NCI-H510A (cell line): ENCODE results near the gene PLP1.
"Not testable (repeated sequence)": the region's sequence is repeated elsewhere in the genome, so short reads cannot be mapped to it uniquely, and the experiment has no call there.

Source experiments
- DNase-seq: peaks from one replicate; lab custom pipeline; 2025; lab: John Stamatoyannopoulos, UW

Gene PLP1, protein sequence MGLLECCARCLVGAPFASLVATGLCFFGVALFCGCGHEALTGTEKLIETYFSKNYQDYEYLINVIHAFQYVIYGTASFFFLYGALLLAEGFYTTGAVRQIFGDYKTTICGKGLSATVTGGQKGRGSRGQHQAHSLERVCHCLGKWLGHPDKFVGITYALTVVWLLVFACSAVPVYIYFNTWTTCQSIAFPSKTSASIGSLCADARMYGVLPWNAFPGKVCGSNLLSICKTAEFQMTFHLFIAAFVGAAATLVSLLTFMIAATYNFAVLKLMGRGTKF

DNA sequence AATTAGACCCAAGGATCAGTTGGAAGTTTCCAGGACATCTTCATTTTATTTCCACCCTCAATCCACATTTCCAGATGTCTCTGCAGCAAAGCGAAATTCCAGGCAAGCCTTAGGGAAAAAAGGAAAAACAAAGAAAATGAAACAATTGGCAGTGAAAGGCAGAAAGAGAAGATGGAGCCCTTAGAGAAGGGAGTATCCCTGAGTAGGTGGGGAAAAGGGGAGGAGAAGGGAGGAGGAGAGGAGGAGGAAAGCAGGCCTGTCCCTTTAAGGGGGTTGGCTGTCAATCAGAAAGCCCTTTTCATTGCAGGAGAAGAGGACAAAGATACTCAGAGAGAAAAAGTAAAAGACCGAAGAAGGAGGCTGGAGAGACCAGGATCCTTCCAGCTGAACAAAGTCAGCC lies at the start of gene PLP1:
Gene PLP1 (plus strand): TSS at position 295 of the 400 bp plus-strand sequence. CDS start 156 bp downstream, outside the sequence.
- DNase-seq, result no peak

DNA sequence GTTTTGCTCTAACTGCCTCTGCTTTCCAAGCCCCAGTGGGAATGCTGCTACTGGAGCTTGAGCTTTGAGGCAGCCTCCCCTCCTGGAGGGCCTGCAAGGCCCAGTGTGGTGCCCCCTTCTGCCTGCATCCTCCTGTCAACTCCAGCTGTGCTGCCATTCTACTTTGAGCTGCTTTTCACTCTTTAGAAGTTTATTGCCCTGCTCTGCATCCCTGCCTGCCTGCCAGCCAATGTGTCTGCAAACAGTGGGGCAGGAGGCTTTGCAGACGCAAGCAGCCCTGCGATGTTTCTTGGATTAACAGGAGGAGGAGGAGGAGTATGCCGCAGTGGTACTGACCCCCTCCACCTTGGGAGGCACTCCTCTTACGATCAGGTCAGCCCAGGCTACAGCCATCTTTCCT lies 49.5 kb upstream of the PLP1 start:
- DNase-seq, result no peak

DNA sequence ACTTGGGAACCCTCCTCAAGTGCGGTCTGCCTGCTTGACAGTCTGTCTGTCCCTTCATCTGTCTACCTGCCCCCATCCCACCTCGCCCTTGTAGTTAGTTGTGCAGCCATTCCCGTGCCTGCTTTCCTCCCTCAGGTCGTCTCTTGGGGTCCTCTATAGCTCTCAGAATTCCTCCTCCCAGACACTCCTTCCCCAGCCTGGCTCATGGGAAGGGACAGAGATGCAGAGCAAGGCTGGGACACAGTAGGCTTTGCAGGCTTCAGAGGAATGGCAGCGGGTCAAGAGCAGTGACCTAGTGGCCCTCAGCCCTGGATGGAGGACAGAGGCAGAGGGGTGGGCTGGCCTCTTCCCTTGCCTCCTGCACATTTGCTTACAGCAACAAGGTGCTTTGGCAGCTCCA lies 47.6 kb upstream of the PLP1 start:
- DNase-seq, result no peak

DNA sequence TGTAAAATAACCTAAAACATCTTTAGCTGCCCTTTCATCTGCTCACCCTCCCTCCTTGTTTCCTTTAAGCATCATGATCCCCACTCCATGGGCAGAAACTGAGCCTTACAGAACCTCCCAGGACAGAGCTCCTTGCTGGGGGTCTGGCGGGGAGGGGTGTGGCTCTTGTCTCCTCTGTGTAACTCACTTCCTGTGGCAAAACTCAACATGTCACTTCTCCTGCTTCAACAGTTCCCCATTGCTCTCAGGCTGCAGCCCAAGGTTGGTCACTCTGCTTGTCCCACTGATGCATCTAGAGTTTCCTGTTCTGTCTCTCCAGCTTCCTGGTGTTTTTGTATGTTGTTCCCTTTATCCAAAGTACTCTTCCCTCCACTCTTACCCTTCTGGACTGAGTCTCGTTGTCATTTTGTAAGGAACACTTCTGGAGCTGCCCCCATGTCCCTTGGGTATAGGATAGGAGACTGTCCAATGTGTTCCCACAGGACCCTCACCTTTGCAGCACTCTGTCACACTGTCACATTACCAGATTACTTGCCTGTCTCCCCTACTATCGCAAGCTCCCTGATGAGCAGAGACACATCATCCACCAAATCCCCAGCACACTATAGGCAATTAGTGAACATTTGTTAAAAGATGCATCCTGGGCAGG lies 46.4 kb upstream of the PLP1 start:
- no peak for DNase-seq

DNA sequence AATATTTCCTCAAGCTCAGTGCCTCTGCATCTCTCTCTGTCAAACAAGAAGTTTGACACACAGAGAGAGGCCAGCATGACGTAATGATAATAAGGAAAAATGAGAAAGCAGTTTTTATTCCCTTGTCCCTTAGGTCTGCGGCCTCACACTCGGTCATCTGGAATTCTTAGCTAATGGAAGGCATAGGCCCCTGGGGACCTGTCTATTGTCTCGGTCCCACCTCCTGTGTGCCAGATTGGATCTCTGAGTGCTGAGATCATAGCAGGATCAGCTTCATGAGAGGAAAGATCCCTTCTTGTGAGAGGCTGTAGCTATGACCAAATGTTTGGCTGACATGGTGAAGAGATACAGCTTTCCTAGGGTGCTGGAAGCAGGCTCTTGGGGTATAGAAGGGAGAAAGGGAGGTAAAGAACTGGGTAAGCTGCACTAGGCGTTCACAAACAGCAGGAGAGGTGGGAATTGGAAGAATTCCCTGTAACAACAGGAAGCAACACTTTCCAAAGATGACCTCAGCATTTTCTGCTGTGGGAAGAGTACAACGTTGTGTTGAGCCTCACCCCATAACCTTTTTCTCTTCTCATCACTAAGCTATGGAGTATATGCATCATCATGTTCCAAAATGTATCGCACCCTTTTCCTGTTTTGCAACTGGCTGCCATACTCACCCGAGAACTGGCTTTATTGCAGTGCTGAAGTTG lies 45.7 kb upstream of the PLP1 start:
- no peak for DNase-seq

DNA sequence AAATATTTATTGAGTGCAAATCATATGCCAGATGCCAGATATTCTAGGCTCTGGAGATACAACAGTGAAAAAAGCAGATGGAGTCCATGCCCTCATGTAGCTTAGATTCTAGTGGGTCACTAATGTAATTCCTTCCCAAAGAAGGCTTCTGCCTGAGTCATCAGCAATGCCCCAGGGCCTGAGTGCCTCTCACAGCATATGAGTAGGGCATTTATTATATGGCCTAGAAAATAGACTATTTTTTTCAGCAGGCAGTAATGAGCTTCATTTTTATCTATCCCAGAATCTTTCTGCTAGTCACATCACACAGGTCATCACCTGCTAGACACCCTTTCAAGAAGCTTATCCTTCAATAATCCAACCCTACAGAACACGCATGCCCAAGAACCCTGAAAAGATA lies 43.6 kb upstream of the PLP1 start:
- no peak for DNase-seq

DNA sequence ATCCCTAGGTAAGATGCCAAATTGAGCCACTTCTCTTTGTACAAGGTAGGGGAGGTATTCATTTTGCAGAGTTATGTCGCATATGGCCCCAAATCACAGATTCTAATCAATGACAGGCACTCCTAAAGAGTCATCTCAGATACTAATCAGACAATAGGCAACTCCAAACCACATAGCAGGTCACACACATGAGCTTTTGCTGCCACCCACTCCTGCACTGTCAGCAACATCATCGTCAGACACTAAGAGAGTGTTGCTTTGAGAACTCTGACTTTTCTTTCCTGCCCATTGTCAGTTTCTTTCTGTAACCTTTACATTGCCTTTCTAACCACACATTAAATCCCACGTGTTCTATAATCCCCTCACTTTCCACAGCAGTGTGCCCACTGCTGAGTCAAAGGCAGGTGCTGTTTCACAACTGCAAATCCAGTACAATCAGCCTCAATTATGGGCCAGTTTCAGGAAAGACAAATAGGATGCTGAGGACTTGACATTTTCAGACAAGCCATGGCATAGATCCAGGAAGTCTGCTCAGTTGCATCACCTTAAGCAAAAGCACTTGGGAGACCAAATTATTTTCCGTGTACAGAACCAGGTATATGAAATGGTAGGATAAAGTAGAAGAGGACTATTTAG lies 42.4 kb upstream of the PLP1 start:
- DNase-seq, result no peak

DNA sequence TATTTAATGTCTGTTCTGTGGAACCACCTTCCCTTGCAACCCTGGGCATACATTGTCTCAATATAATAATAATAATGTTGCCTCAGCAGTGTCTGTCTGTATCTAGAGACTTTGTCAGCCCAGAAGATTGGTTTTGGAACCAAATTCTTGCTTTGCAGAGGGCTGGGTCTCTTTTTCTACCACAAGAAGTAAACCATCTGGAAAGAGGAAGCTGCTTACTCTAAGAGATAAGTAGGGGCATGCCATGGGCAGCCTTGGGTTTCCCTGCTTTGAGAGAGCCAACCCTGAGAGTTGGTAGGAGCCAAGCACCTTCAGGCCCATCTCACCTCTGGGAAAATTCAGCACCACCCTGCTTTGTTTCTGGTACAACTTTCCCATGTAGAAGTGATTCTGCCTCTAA lies 38.9 kb upstream of the PLP1 start:
- no peak for DNase-seq

DNA sequence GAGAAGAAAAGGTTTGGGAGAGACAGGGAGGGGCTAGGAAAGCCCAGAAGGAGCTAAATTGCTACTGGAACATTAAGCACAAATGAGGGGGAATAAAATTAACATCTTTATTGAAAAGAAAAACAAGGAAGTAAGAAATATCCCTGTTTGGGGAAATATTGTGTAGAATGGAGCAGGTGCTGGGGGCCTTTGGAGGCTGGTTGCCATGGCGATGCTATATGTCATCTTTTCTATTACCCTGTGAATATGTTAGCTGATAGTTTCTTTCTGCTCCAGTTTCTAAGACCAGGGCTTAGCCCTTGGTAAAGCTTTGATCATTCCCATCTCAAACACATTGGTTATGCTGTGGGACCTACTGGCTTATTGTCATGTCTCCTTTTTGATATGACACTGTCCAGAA lies 37.2 kb upstream of the PLP1 start:
- DNase-seq, result no peak

DNA sequence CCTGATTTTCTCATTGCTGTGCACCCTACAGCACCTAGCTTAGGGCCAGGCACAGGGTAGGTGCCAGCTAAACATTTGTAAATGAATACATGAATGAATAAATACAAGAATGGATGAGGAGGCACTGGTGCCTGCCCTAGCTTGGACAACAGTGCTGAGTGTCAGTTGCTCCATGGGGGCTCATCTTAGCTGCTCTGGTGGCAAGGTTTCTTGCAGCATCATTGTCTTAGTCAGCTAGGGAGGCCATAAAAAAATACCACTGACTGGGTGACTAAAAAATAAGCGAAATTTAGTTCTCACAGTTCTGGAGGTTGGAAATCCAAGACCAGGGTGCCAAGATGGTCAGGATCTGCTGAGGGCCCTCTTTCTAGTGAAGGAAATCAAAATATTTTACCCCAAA lies 34.8 kb upstream of the PLP1 start:
- DNase-seq, result no peak

DNA sequence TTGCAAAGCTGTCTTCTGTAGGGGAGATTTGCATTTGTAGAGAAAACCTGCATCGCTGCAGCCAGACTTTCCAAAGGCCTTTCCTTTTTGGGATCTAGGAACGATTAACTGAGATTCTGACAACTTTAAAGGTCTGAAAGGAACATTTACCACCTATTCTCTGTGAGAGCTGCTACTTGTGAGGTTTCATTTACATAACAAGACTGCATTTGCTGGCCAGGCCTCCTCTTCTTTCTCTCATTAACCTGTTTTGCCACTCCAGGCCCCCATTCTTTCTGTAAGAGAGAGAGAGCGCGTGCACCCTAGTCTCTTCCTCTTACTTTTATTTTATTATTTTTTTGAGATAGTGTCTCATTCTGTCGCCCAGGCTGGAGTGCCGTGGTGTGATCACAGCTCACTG lies 34.3 kb upstream of the PLP1 start:
- no peak for DNase-seq

DNA sequence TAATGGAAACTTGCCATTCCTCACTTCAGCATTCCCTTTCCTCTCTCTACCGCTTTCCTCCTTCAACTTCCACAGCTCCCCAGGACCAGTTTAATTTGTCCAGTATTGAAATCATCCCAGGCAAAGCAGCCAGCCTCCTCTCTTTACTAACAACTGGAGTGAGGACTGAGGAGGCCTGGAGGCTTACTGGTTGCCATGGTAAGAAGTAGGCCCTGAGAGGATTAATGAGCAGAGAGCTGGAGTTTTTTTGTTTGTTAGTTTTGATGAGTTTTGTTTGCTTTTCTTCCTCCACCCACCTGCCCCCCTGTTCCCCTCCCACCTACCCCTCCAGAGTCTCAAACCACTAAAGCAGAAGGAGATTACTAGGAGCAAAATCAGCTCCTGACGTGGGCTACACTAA lies 29.5 kb upstream of the PLP1 start:
- no peak for DNase-seq

DNA sequence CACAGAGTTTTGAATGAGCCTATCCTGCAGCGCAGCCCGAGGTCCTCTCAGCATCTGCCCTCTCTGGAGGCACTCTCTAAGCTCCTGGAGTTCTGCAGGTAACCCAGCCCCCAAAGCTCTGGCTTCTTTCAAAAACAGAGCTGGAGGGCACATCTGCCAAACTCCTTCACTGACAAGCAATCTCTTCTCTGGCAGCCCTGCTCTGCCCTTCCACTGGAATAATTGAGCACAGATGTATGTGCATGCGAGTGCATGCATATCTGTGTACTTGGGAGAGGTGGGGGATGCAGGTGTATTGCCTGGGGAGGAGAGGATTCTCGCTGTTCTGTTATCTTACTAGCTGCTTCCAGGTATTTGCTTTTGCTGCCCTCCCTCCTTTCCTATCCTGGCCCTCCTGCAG lies 22.2 kb upstream of the PLP1 start:
- no peak for DNase-seq

DNA sequence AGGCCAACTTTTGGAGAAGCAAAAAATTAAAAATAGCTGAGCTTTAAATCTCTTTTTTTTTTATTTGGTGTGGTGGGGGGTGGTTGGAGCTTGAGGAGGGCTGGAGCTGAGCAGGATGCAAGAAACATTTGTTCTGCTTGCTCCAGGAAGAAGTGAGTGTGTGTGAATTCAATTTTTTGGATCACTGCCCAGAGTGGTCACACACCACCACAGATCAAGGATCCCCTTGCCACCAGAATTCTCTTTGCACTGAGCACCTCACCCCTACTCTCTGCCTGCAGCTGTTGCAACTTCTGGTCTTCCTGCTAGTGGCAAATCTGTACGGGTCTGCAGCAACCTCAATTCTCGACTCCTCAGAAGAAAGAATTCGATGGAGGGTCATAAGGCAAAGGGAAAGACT lies 19.9 kb upstream of the PLP1 start:
- peak; percentile 11 for DNase-seq

DNA sequence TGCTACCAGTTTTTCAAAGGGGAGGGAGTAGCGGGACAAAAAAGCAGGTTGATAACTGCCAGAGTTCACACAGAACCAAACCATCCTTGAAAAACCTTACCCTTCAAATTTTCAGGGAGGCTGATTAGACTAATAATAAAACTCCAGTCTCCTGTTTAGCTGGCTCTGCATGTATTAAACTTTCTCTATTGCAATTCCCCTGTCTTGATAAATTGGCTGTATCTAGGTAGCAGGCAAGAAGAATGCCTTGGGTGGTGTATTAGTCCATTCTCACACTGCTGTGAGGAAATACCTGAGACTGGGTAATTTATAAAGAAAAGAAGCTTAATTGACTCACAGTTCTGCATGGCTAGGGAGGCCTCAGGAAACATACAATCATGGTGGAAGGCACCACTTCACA lies 18.1 kb upstream of the PLP1 start:
- DNase-seq, result no peak

DNA sequence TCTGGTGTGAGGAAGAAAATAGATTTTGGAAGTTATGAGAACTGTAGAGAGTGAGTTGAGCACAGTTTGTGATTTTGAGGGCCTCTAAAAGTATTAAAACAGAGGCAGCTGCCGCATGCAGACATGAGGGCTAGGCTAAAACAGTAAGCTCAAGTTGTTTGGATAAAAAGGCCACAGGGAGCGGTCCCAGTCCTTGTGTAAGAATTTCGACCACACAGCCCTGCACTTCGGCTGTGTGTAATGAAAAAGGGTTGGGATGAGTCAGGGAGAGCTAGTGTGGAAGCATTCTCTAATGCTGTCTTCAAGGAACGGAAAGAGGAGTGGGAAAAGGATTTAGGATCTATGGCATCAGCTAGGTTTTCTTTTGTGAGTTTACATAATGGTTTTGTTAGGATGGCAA lies 13.1 kb upstream of the PLP1 start:
- not testable (repeated sequence) for DNase-seq

DNA sequence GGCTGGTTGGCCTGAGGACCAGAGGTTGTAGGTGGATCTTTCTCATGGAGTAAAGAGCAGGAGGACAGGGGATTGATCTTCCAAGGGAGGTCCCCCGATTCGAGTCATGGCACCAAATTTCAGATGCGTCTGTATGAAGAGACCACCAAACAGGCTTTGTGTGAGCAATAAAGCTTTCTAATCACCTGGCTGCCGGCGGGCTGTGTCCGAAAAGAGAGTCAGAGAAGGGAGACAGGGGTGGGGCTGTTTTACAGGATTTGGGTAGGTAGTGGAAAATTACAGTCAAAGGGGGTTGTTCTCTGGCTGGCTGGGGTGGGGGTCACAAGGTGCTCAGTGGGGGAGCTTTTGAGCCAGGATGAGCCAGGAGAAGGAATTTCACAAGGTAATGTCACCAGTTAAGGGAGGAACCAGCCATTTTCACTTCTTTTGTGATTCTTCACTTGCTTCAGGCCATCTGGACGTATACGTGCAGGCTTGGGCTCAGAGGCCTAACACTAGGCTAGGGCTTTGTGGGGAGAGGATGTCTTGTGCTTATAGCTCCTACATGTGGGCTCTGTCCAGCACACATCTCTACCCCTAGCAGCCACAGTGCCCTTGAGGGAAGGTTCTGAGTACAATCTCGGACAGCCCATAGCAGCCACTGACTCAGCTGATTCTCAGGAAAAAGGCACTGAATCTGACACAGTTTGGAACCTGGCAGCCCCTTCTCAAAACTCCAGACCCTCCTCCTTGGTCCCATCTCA lies 9.7 kb upstream of the PLP1 start:
- DNase-seq, result not testable (repeated sequence)

DNA sequence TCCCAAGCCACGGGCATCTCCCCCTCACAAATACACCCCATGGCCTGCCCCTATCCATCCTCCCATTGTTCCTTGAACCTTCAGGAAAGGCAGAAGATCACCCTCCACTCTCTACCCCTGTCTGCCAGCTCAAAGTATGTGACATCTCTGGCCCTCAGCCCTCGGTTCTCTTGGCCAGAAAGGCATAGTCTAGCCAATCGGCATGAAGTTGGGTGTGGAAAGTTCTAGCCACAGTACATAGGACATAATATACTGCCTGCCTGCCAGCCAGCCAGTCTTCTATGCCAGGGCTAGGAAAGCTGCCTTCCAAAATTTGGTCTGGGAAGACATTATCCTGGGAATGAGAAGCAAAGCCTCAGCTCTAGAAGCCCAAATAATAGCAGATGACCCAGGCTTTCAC lies 3.2 kb upstream of the PLP1 start:
- no peak for DNase-seq

DNA sequence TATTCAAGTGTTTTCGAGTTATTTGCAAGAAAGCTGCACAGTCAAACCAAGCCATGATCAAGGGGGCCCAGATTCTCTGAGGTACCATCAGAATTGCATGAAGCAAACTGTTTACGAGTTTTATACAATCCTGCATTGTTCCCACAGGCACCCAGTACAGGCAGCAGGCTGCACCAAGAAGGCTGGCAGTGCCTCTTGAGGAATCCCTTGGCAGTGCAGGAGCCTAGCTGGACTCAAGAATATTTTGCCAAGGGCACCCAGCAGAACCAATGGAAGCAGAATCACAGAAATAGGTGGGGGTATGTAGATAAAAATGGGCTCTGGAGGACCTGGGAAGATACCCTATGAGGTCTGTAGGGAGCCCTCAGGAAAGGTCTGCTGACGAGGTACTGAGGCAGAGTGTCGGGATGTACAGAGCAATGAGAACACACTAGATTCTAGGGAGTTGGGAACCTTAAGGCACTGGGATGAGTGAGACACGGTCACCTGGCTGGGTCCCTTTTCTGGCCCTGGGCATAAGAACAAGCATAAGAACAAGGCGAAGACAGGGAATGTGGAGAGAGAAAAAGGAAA lies 2.5 kb upstream of the PLP1 start:
- no peak for DNase-seq

DNA sequence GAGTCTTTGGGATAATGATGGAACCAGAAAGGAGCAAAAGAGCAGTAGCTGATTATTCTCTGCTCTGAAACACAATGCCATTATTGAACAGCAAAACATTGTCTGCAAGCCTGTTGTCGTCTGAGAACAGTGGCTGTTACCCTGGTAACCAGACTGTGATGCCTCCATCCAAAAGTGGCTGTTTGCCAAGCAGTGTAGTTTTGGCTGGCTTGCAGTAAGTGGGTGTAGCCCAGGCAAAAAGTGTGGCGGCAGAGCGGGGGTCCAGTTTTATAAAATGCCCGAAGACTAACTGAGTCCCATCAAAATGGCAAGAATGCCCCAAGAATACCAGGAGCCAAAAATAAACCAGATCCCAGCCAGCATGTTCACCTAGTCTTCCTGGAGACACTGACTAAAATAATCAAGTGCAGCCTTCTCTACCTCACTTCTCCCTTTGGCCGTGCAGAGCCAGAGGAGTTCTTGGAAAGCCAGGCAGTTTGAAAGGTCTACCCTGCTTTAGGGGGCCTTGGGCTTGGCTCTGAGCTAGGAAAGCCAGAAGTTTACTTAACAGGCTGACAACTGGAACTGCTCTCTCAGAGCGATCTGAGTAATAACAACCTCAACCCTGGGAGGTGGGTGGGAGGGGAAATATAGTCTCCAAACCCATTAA lies 2.6 kb downstream of the PLP1 start:
- no peak for DNase-seq

DNA sequence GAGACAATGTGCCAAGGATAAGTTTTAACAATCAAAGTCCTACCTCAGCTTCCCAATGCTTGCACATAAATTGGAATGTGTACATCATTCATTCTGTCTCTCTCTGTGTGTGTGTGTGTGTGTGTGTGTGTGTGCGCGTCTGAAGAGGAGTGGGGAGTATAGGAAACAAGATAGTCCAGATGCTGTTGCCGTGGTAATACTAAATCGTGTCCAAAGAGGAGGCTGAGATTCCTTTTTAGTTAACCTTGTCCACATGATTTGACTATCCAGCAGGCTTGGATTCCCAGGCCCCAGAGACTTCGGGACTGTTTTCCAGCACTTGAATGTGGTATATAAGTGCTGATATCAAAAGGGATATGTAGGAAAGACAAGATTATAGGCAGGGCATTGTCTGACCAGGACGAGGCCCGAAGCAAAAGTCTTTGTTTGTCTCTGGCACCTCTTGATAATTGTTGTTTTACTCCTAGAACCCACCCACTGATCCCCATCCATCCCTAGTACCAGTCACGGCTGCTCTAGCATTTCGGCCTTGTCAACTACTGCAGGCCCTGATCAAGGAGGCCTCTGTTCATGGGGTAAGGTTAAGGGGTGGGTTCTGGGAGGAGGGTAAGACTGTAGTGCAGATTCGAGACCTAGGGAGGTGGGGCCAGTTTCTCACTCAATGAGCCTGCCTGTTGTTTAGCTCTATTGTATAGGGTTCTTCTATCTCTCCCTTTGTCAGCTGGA lies 3.9 kb downstream of the PLP1 start:
- no peak for DNase-seq
